Liver (tissue), 9 donors: Measurements from ENCODE around the gene YDJC. TPM values are rescaled to one million over a fixed set of nuclear protein-coding genes. Genes with fewer than 3 reads are reported as not detected.

ENCODE experiments used
- DNase-seq: peaks from one replicate; pipeline ENCODE4 v3.0.0-alpha.2; 2017; ENCODE audit warnings: low spot score
- H3K27ac ChIP-seq, 2 donors: one replicate each; pipeline ENCODE4 v1.7.0; 2013; ENCODE audit warnings: inconsistent platforms in 2 of 2, low read length in 2 of 2, control low read depth in 1 of 2, low read depth in 1 of 2, mild to moderate bottlenecking in 1 of 2
- H3K27me3 ChIP-seq, 4 donors: one replicate each; pipeline versions ENCODE4 v1.6.1 to v1.7.0; 2013; ENCODE audit warnings: low read length in 3 of 4, inconsistent platforms in 1 of 4, mild to moderate bottlenecking in 1 of 4, moderate library complexity in 1 of 4; ENCODE audit not compliant: control insufficient read depth in 4 of 4, insufficient read depth in 4 of 4
- H3K36me3 ChIP-seq, 4 donors: one replicate each; pipeline versions ENCODE4 v1.6.1 to v1.7.0; 2013; ENCODE audit warnings: low read length in 3 of 4, mild to moderate bottlenecking in 3 of 4, low read depth in 1 of 4, moderate library complexity in 1 of 4; ENCODE audit not compliant: control insufficient read depth in 4 of 4, insufficient read depth in 3 of 4
- H3K4me1 ChIP-seq, 4 donors: one replicate each; pipeline versions ENCODE4 v1.6.1 to v1.7.0; 2013; ENCODE audit warnings: low read length in 3 of 4, mild to moderate bottlenecking in 3 of 4, moderate library complexity in 1 of 4; ENCODE audit not compliant: control insufficient read depth in 4 of 4, insufficient read depth in 4 of 4
- H3K4me3 ChIP-seq, 3 donors: one replicate each; pipeline versions ENCODE4 v1.6.1 to v1.7.0; 2013; ENCODE audit warnings: low read length in 3 of 3, control low read depth in 1 of 3, low read depth in 1 of 3, mild to moderate bottlenecking in 1 of 3
- H3K9ac ChIP-seq, 2 donors: one replicate each; pipeline ENCODE4 v1.7.0; 2013; ENCODE audit warnings: low read length in 2 of 2, mild to moderate bottlenecking in 2 of 2, moderate library complexity in 2 of 2, control low read depth in 1 of 2, low read depth in 1 of 2
- H3K9me3 ChIP-seq, 4 donors: one replicate each; pipeline versions ENCODE4 v1.6.1 to v1.7.0; 2013; ENCODE audit warnings: low read length in 3 of 4; ENCODE audit not compliant: control insufficient read depth in 4 of 4
- FOXA1 ChIP-seq: IDR thresholded peaks from 2 replicates; pipeline ENCODE4 v1.6.1; 2016; ENCODE audit warnings: antibody characterized with exemption
- FOXA2 ChIP-seq: IDR thresholded peaks from 2 replicates; pipeline ENCODE4 v1.6.1; 2016; ENCODE audit warnings: antibody characterized with exemption
- GABPA ChIP-seq, 2 donors: IDR thresholded peaks in 1 of 2; conservative IDR thresholded peaks in 1 of 2; 2 replicates each; pipeline ENCODE4 v1.6.1; 2016; ENCODE audit warnings: antibody characterized with exemption in 2 of 2, mild to moderate bottlenecking in 1 of 2, moderate library complexity in 1 of 2
- NR2F2 ChIP-seq: IDR thresholded peaks from 2 replicates; pipeline ENCODE4 v1.6.1; 2016; ENCODE audit warnings: antibody characterized with exemption
- RXRA ChIP-seq, 2 donors: IDR thresholded peaks; 2 replicates each; pipeline ENCODE4 v1.6.1; 2017 to 2018; ENCODE audit warnings: antibody characterized with exemption in 2 of 2, mild to moderate bottlenecking in 1 of 2
- WGBS: extraction: QIAGEN DNeasy Blood & Tissue Kit; methylation state at CpG from one replicate; pipeline ENCODE4 v1.1.7; 2013; 5-methylcytosine and 5-hydroxymethylcytosine counted together
- polyA plus RNA-seq, 2 donors: library from polyadenylated mRNA; stranded (reverse) in 1 of 2; unstranded in 1 of 2; fragments of 200-250 nt in 1 of 2; fragments of >200 nt in 1 of 2; fragmentation: Nextera tagmentation in 1 of 2; extraction: Ambion mirVana in 1 of 2; gene quantifications; one replicate each; pipeline versions ENCODE4 v1.2.1 to v1.2.3, GENCODE V29; 2013 to 2015
- total RNA-seq, 2 donors: library from RNA; depleted of rRNA; stranded (reverse); fragments of >200 nt; gene quantifications; one replicate each; pipeline ENCODE4 v1.2.3, GENCODE V29; 2014
- TF ChIP-seq, protein P1 (sequence below): IDR thresholded peaks from 2 replicates; pipeline ENCODE4 v1.6.1; 2016; ENCODE audit warnings: antibody characterized with exemption
- TF ChIP-seq, protein P2 (sequence below): IDR thresholded peaks from 2 replicates; pipeline ENCODE4 v1.6.1; 2016; ENCODE audit warnings: antibody characterized with exemption, mild to moderate bottlenecking
- TF ChIP-seq, protein P3 (sequence below): IDR thresholded peaks from 2 replicates; pipeline ENCODE4 v1.6.1; 2016; ENCODE audit warnings: antibody characterized with exemption
- TF ChIP-seq, protein P4 (sequence below): IDR thresholded peaks from 2 replicates; pipeline ENCODE4 v1.6.1; 2016; ENCODE audit warnings: antibody characterized with exemption
- donor health status: healthy.
- donor health status: healthy.
- donor health status: healthy.
- donor health status: healthy.
- donor health status: healthy.

The YDJC gene
- total and polyA plus RNA-seq, 4 donors = 8.0 to 18.7 (median 8.3) TPM

DNA sequence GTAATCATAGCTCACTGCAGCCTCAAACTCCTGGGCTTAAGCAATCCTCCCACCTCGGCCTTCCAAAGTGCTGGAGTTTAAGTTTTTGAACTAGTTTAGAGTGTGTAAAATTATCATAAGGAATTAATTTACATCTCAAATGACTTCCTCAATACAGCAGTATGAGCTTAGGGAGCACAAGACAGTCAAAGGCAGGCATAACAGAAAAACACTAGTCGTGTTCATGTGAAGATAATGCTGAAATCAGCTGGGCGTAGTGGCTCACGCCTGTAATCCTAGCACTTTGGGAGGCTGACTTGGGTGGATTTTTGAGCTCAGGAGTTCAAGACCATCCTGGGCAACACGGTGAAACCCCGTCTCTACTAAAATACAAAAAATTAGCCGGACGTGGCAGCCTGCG lies 25.8 kb downstream of the YDJC start (continued):
- TF ChIP-seq, protein P1, sequence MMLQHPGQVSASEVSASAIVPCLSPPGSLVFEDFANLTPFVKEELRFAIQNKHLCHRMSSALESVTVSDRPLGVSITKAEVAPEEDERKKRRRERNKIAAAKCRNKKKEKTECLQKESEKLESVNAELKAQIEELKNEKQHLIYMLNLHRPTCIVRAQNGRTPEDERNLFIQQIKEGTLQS = no peak

DNA sequence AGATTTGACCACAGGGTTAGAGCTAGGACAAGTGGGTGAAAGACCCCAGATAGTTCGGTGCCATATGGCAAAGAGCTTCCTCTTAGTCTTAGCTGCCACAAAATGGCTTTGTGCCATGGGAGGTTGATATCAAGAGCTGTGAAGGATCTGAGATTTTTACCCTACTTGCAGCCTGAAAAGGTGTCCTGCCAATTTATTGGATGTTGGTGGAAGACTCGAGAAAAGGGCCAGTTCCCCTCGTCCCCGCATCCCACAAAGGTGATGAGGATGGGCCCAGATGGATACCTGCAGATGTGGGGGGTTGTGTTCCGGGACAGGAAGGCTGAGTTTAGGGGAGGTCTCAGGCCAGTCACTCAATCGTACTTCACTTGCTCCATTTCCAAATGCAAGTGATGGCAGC lies 27.2 kb downstream of the YDJC start:
- no peak overlapping the region for H3K27ac ChIP-seq
- WGBS = 96% methylated on average over 6 of the region's 6 CpGs
- H3K9ac ChIP-seq = no peak overlapping the region
- H3K27me3 ChIP-seq = no peaks in the 10 kb centered on the region
- TF ChIP-seq RXRA (IDR thresholded peaks at IDR 0.05) (no peak), FOXA2 (no peak), NR2F2 (no peak), GABPA (IDR thresholded peaks at IDR 0.05 in 1 of 2, conservative IDR thresholded peaks at IDR 0.05 in 1 of 2) (no peak), FOXA1 (no peak)
- TF ChIP-seq, protein P2, sequence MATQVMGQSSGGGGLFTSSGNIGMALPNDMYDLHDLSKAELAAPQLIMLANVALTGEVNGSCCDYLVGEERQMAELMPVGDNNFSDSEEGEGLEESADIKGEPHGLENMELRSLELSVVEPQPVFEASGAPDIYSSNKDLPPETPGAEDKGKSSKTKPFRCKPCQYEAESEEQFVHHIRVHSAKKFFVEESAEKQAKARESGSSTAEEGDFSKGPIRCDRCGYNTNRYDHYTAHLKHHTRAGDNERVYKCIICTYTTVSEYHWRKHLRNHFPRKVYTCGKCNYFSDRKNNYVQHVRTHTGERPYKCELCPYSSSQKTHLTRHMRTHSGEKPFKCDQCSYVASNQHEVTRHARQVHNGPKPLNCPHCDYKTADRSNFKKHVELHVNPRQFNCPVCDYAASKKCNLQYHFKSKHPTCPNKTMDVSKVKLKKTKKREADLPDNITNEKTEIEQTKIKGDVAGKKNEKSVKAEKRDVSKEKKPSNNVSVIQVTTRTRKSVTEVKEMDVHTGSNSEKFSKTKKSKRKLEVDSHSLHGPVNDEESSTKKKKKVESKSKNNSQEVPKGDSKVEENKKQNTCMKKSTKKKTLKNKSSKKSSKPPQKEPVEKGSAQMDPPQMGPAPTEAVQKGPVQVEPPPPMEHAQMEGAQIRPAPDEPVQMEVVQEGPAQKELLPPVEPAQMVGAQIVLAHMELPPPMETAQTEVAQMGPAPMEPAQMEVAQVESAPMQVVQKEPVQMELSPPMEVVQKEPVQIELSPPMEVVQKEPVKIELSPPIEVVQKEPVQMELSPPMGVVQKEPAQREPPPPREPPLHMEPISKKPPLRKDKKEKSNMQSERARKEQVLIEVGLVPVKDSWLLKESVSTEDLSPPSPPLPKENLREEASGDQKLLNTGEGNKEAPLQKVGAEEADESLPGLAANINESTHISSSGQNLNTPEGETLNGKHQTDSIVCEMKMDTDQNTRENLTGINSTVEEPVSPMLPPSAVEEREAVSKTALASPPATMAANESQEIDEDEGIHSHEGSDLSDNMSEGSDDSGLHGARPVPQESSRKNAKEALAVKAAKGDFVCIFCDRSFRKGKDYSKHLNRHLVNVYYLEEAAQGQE = no peak
- TF ChIP-seq, protein P3, sequence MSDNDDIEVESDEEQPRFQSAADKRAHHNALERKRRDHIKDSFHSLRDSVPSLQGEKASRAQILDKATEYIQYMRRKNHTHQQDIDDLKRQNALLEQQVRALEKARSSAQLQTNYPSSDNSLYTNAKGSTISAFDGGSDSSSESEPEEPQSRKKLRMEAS = no peak
- TF ChIP-seq, protein P4, sequence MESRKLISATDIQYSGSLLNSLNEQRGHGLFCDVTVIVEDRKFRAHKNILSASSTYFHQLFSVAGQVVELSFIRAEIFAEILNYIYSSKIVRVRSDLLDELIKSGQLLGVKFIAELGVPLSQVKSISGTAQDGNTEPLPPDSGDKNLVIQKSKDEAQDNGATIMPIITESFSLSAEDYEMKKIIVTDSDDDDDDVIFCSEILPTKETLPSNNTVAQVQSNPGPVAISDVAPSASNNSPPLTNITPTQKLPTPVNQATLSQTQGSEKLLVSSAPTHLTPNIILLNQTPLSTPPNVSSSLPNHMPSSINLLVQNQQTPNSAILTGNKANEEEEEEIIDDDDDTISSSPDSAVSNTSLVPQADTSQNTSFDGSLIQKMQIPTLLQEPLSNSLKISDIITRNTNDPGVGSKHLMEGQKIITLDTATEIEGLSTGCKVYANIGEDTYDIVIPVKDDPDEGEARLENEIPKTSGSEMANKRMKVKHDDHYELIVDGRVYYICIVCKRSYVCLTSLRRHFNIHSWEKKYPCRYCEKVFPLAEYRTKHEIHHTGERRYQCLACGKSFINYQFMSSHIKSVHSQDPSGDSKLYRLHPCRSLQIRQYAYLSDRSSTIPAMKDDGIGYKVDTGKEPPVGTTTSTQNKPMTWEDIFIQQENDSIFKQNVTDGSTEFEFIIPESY = no peak
- TF ChIP-seq, protein P1 = no peak
- DNase-seq = no peak
- no peaks in the 10 kb centered on the region for H3K9me3 ChIP-seq
- peaks cover 0 to 3% (median 1%) of the 10 kb centered on the region in 4 donors for H3K36me3 ChIP-seq
- H3K4me1 ChIP-seq = no peaks in the 10 kb centered on the region
- no peak overlapping the region for H3K4me3 ChIP-seq

DNA sequence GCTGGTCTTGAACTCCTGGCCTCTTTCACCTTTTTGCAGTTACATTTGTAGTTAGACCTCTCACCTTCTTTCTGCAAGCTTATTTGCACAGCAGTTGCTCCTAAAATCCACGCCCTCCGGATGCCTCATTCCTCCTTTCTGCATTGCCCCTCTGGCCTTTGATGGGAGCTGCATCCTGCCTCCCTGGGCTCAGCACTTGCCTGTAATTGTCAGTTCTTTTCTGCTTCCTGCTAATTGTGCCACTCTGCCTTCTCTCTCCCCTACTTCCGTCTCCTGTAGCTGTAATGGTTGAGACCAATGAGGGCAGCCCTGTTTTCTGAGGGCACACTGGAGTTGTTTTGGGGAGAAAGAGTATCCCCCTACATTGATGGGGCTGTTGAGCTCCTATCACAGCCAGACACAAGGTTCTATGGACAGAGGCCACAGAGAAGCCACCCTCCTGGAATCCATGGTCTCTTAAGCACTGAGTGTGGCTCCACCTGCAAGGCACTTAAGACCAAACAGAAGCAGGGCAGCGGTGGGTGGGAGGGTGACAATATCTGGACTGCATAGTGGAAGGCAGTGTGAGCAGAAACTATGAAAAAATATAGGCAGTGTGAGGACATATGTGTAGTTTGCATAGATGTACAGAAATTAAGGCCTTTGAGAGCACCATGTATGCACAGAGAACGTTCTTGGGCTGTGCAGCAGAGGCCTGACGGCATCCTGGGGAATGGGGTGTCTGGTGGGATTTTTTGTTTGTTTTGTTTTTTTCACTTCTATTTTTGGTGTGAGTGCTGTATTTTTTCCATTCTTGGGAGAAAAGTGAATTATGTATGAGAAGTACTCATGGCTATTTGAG lies 30.5 kb downstream of the YDJC start:
- TF ChIP-seq RXRA (IDR thresholded peaks at IDR 0.05) = no peak
- TF ChIP-seq, protein P3 = no peak
- TF ChIP-seq, protein P4 = no peak
- no peaks in the 10 kb centered on the region for H3K9me3 ChIP-seq
- H3K27me3 ChIP-seq = no peaks in the 10 kb centered on the region
- no peak overlapping the region for H3K4me3 ChIP-seq
- H3K9ac ChIP-seq = no peak overlapping the region
- H3K36me3 ChIP-seq = peaks cover 2 to 18% (median 9%) of the 10 kb centered on the region in 4 donors
- no peak overlapping the region for H3K27ac ChIP-seq
- DNase-seq = no peak
- 85% methylated on average over 6 of the region's 6 CpGs for WGBS
- H3K4me1 ChIP-seq = no peaks in the 10 kb centered on the region
